Measurements from ENCODE around the gene KLC4.
A peak's percentile ranks its signal among the peaks of the same experiment; 100 is the strongest.
"Not testable (repeated sequence)": the region's sequence is repeated elsewhere in the genome, so short reads cannot be mapped to it uniquely, and the experiment has no call there.

The KLC4 gene

GRCh38 chr6:43037197-43037596, 22.2 kb upstream of the KLC4 start:
- no peak for DNase-seq

GRCh38 chr6:43037706-43038105, 21.7 kb upstream of the KLC4 start:
- no peak for DNase-seq

DNA sequence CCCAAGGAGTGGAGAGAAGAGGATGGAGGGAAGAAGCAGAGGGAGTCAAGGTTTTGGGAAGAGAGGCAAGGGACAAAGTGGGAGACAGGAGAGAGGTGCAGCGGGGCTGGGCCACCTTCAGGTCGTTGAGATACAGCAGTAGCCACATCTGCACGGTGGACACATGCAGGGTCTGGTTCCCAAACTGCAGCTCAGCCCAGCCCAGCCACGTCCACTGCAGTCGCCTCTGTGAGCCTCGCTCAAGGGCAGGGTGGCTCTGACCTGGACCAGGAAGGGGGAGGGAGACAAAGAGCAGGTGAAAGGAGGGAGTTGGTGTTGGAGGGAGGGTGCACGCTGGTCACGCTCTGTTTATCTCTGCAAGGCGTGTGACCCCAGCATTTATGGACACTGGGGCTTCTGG, 20.7 kb upstream of the KLC4 start:
- no peak for DNase-seq

DNA sequence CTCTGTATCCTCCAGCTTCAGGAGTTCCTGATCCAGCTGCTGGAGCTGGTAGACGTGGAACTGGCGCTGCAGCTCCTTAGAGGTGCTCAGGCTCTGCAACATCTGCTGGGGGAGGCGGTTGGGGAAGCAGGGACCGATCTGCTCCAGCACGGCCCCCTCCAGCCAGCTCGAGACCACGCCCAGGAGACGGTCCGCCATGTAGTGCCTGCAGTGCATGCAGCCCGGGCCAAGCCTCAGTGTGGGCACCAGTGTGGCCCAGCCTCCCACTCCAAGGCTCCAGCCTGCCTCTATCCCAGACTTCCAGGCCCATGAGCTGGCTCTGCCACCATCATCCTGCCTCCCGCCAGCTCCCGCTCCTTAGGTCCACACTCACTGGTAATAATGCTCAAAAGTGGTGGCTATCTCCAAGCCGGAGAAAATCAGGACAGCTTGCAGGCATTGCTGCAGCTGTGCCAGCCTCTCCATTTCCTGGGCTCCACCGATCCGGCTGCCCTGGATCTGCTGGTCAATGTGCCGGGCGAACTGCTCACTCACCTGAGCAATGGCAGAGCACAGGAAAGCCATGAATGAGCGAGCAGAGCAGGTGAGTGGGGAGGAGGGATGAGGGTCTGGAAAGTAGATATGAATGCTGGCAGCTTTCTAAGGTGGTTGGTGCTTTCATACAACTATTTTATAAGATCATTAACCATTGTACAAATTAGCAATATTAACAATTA, 18.7 kb upstream of the KLC4 start:
- no peak for DNase-seq

GRCh38 chr6:43041475-43041874, 18.0 kb upstream of the KLC4 start:
- DNase-seq = not testable (repeated sequence)

DNA sequence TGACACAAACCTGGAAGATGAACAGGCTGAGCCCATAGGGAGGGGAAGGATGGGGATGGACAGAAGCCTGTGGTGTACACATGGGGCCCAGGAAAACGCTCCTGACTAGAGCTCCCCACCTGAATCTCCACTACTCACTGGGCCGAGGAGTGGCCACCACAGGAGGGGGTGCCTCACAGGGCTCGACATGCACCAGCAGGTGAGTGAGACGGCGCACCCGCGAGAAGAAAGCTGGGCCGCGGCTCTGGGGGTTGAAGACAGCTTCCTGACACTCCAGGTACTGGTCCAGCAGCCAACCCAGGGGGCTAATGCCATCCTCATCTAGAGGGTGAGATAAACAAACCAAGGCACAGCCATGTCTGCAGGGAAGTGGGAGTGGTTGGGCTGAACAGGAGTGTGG, 16.1 kb upstream of the KLC4 start:
- no peak for DNase-seq

- no peak for DNase-seq
Measured at GRCh38 chr6:43045371-43045930, 14.0 kb upstream of the KLC4 start.

- no peak for DNase-seq
Measured at GRCh38 chr6:43047998-43048397, 11.4 kb upstream of the KLC4 start.

DNA sequence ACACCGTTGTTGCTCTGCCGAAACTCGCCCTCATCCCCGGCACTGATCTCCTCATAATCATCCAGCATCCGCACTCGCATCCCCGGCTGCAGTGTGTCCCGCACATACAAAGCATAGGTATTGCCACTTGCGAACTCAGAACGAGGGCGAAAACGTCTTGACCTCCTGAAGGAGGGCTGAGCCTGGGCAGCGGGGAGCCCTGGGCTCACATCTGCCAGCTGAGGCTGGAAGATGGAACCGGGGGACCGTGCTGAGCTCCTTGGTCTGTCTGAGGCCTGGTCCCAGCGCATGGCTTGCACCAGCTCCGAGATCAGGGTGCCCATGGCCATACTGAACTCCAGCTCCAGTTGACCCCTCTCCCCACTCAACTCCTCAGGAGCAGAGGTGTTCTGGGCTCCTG, 8.4 kb upstream of the KLC4 start:
- DNase-seq = no peak

GRCh38 chr6:43052225-43052841, 7.1 kb upstream of the KLC4 start:
- no peak for DNase-seq

- no peak for DNase-seq
Measured at GRCh38 chr6:43052842-43053544, 6.4 kb upstream of the KLC4 start.

DNA sequence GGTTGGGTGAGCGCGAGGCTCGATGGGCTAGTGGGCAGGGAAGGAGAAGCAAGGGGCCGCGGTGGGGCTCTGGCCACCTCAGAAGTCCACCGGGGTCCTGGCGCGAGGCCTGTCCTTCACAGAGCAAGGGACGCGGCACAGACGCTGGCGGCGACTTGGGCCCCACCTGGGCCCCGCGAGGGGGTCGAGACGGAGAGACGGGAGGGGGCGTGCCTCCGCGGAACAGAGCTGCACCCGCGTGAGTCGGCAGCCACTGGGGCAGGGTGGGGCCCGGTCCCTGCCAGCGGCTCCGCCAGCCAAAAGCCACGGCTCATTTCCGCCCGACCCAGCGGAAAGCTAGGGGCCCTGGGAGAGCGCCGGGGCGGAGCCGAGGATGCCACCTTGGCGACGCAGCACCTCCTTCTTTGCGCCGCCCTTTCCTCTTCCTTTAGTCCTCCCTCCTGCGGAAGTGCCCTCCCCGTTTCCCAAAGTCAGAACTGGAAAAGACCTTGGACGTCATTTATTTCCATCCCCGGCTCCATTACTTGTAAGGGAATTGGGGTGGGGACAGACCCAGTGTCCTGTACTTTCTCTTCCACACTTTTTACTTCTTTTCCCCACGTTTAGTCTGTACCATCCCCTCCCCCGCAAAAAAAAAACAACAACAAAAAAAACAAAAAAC, 5.8 kb upstream of the KLC4 start, which contains the start of gene CUL7:
CUL7 (minus strand) TSS at position 307 of the 661 bp plus-strand sequence. CDS start 1,063 bp downstream, outside the sequence.
- DNase-seq = peak; percentile 79

DNA sequence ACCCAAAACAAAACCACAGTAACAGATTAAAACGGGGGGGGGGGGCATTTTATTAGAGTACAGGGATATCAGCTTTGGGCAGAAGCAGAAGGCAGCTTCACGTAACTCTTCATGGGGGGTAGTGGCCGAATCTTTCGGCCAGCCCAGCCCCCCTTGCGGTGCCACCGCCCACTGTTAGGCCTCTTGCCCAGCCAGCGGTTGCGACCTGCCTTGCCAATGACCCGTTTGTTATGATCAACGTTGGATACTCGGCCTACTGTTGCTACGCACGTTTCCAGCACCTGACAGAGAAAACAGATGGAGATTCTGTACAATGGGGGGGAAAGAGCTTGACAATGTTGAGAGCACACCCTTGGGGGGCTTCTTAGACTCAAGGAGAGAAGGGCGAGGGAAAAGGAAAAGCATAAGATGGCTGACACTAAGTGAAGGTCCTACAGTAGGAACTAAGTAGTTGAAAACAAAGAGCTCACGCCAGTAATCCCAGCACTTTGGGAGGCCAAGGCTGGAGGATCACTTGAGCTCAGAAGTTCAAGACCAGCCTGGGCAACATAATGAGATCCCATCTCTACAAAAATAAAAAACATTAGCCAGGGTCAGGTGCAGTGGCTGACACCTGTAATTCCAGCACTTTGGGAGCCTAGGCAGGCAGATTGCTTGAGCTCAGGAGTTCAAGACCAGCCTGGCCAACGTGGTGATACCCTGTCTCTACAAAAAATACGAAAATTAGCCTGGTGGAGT, 5.1 kb upstream of the KLC4 start:
- DNase-seq = no peak

GRCh38 chr6:43055966-43056365, 3.5 kb upstream of the KLC4 start:
- no peak for DNase-seq

GRCh38 chr6:43058531-43058930, 900 bp upstream of the KLC4 start:
- no peak for DNase-seq

- no peak for DNase-seq
Measured at GRCh38 chr6:43060034-43060754, 763 bp downstream of the KLC4 start.

- no peak for DNase-seq
Measured at GRCh38 chr6:43060755-43061633, 1.6 kb downstream of the KLC4 start.

- DNase-seq = no peak
Measured at GRCh38 chr6:43061861-43062260, 2.4 kb downstream of the KLC4 start.

DNA sequence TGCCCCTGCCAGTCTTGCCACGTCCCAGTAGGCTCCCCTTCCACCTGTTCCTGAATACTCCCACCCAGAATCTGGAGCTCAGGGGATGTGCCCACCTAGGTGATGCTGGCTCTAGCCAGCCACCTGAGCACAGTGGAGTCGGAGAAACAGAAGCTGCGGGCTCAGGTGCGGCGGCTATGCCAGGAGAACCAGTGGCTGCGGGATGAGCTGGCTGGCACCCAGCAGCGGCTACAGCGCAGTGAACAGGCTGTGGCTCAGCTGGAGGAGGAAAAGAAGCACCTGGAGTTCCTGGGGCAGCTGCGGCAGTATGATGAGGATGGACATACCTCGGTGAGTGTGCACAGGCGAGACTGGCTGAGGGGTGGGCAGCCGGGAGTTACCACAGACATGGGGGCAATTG, 3.4 kb downstream of the KLC4 start:
- no peak for DNase-seq

- no peak for DNase-seq
Measured at GRCh38 chr6:43070028-43070632, 10.7 kb downstream of the KLC4 start.

Data from activated gamma-delta T cell (primary cell).